NCI-H748 (cell line): ENCODE results near the gene MUL1.
"Not testable (repeated sequence)": the region's sequence is repeated elsewhere in the genome, so short reads cannot be mapped to it uniquely, and the experiment has no call there.

Source experiments
- DNase-seq: peaks from one replicate; lab custom pipeline; 2025; ENCODE audit not compliant: unreplicated experiment; lab: John Stamatoyannopoulos, UW

The MUL1 gene

GRCh38 chr1:20507564-20508410, at the start of gene MUL1:
Gene MUL1 (minus strand): TSS chr1:20508151. CDS start chr1:20508024, 127 bp downstream.
- DNase-seq = peak; percentile 90

GRCh38 chr1:20555758-20556120, 47.8 kb upstream of the MUL1 start:
- no peak for DNase-seq

GRCh38 chr1:20555025-20555757, 47.2 kb upstream of the MUL1 start:
- DNase-seq = no peak

GRCh38 chr1:20552728-20553445, 44.9 kb upstream of the MUL1 start:
- DNase-seq = peak; percentile 49

- peak; percentile 49 for DNase-seq
These were observed 44.2 kb upstream of the MUL1 start, which contains the start of gene FAM43B for GRCh38 chr1:20551945-20552727. Gene FAM43B (plus strand): TSS chr1:20552573. CDS start chr1:20552974, 401 bp downstream.

GRCh38 chr1:20551161-20551560, 43.2 kb upstream of the MUL1 start:
- DNase-seq = no peak

GRCh38 chr1:20546637-20547036, 38.7 kb upstream of the MUL1 start:
- no peak for DNase-seq

- no peak for DNase-seq
These were observed 32.3 kb upstream of the MUL1 start for GRCh38 chr1:20540281-20540680.

- DNase-seq = no peak
These were observed 31.0 kb upstream of the MUL1 start for GRCh38 chr1:20538760-20539551.

- peak; percentile 48 for DNase-seq
These were observed 30.3 kb upstream of the MUL1 start for GRCh38 chr1:20538227-20538626.

- no peak for DNase-seq
These were observed 26.9 kb upstream of the MUL1 start for GRCh38 chr1:20534659-20535417.

GRCh38 chr1:20533635-20534034, 25.7 kb upstream of the MUL1 start:
- DNase-seq = no peak

GRCh38 chr1:20530901-20531300, 22.9 kb upstream of the MUL1 start:
- peak; percentile 59 for DNase-seq

GRCh38 chr1:20530306-20530705, 22.4 kb upstream of the MUL1 start:
- peak; percentile 81 for DNase-seq

GRCh38 chr1:20528221-20528620, 20.3 kb upstream of the MUL1 start:
- DNase-seq = no peak

GRCh38 chr1:20526267-20526666, 18.3 kb upstream of the MUL1 start:
- DNase-seq = no peak

- peak; percentile 69 for DNase-seq
These were observed 14.3 kb upstream of the MUL1 start for GRCh38 chr1:20521960-20522861.

GRCh38 chr1:20519609-20520262, 11.8 kb upstream of the MUL1 start:
- not testable (repeated sequence) for DNase-seq
